GM12874 (cell line): ENCODE measurements around the gene GDPD1.

Experiments
- TF ChIP-seq, protein P1 (sequence below): IDR thresholded peaks from 2 replicates; pipeline ENCODE4 v1.5.1; 2011; ENCODE audit warnings: low read depth, mild to moderate bottlenecking, control low read depth, low read length, moderate library complexity; ENCODE audit not compliant: insufficient read depth

The GDPD1 gene

GRCh38 chr17:59220328-59221158 is at the start of gene GDPD1:
Gene GDPD1 (plus strand): TSS chr17:59220511. CDS start chr17:59220610, 99 bp downstream.
- TF ChIP-seq, protein P1, sequence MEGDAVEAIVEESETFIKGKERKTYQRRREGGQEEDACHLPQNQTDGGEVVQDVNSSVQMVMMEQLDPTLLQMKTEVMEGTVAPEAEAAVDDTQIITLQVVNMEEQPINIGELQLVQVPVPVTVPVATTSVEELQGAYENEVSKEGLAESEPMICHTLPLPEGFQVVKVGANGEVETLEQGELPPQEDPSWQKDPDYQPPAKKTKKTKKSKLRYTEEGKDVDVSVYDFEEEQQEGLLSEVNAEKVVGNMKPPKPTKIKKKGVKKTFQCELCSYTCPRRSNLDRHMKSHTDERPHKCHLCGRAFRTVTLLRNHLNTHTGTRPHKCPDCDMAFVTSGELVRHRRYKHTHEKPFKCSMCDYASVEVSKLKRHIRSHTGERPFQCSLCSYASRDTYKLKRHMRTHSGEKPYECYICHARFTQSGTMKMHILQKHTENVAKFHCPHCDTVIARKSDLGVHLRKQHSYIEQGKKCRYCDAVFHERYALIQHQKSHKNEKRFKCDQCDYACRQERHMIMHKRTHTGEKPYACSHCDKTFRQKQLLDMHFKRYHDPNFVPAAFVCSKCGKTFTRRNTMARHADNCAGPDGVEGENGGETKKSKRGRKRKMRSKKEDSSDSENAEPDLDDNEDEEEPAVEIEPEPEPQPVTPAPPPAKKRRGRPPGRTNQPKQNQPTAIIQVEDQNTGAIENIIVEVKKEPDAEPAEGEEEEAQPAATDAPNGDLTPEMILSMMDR, result peak; percentile 72

DNA sequence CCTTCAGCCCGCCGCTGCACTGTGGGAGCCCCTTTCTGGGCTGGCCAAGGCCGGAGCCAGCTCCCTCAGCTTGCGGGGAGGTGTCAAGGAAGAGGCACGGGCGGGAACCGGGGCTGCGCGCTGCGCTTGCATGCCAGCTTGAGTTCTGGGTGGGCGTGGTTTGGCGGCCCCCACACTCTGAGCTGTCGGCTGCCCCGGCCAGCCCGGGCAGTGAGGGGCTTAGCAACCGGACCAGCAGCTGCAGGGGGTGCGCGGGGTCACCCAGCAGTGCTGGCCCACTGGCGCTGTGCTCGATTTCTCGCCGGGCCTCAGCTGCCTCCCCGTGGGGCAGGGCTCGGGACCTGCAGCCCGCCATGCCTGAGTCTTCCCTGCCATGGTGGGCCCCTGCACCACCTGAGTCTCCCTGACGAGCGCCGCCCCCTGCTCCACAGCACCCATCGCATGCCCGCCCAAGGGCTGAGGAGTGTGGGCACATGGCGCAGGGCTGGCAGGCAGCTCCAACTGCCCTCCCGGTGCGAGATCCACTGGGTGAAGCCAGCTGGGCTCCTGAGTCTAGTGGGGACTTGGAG is 47.8 kb upstream of the GDPD1 start:
- TF ChIP-seq, protein P1, result no peak

GRCh38 chr17:59174671-59175070 is 45.6 kb upstream of the GDPD1 start:
- TF ChIP-seq, protein P1, result no peak

DNA sequence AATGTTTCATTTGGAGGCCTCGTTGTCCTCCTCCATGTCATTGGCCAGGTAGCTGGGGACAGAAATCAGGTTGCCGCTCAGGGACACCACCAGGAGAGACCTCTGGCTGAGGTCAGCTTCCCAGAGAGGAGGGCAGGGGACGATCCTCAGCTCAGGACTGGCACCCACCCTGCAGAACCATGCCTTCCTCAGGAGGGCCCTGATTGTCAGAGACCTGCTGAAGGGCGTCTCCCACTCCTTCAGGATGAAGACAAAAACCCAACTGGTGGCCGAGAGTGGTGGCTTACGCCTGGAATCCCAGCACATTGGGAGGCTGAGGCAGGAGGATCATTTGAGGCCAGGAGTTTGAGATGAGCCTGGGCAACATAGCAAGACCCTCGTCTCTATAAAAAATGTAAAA is 45.2 kb upstream of the GDPD1 start:
- TF ChIP-seq, protein P1, result no peak

DNA sequence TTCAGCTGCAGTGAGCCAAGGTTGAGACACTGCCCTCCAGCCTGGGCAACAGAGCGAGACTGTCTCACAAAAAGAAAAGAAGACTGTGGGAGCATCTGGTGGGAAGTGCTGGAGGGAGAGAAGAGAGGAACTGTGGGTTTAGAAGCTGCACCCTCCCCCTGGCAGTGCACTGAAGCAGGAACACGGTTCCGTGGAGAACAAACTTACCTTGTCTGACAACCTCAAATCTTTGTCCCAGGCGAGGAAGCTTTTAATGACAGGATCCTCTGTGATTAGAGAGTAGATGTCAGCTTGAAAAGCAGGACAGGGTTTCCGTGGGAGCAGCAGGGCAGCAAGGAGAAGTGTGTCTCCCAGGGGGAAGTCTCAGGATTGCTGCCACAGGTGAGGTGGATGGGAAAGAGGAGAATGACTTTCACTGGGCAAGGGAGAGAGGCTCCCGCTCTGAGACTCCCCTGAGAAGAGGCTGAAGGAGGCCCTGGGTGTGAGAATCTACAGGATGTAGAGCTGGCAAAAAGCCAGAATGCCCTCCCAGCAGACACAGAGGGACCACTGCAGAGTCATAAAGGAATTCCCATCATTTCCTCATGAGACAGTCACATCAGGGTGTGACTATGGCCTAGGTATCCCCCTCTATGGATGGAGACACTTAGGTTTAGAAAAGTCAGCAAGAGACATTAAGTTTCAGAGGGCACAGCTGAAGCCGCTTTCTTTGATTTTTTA is 41.9 kb upstream of the GDPD1 start:
- TF ChIP-seq, protein P1, result no peak

DNA sequence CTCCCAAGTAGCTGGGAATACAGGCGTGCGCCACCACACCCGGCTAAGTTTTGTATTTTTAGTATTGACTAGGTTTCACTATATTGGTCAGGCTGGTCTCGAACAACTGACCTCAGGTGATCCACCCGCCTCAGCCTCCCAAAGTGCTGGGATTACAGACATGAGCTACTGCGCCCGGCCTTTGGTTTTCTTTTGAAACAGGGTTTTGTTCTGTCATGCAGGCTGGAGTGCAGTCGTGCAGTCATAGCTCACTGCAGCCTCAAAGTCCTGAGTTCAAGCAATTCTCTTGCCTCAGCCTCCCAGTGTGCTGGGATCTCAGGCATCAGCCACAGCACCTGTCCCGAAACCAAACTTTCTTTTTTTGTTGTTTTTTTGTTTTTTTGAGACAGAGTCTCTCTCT is 39.7 kb upstream of the GDPD1 start:
- TF ChIP-seq, protein P1, result no peak

DNA sequence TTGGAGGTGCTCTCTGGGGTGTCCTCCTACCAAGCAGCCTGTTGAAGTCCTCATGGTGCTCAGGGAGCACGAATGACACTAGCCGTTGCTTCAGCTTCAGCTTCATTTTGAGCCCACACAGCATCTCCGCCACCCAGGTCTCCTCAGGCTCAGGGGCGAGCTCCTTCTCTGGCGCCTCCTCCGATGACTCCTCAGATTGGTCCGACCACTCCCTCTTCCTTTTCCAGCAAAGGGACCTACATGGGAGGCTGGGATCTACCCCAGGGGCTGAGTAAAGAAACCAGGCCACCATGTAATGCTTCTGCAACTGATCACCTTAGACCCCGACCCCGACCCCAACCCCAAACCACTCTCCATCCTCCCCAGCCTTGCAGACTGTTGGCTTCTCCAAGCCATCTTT is 38.8 kb upstream of the GDPD1 start:
- TF ChIP-seq, protein P1, result no peak
